ENCODE measurements around the gene MIER1.

The MIER1 gene

DNA sequence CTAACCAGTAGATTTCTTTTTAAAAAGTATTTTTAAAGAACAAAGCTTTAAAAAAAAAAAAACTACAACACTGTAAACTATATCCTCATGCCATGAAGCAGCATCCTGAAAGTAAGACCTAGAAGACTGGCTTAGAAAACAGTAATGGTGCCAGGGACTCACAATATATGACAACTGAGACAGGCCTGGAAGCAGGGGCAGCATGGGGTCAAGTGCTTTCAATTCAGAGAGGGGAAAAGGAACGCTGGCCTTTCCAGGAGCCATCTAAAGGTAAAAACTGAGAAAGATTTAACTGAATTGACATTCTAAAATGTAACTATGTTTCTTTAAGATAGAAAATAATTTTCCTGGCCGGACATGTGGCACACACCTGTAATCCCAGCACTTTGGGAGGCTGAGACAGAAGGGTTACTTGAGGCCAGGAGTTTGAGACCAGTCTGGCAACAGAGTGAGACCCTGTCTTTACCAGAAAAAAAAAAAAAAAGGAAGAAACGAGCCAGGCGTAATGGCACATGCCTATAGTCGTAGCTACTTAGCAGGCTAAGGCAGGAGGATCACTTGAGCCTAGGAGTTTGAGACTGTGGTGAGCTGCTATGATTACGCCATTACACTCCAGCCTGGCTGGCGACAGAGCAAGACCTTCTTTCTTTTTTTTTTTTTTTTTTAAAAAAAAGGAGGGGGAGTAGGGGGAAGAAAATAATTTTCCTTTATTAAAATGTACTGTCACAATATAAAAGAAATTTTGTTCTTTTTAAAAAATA lies 75.0 kb downstream of the MIER1 start:
- TF ChIP-seq ZNF274 (IDR thresholded peaks at IDR 0.05; ENCODE audit: low read depth, low read length): no peak
- H3K4me3 ChIP-seq (ENCODE audit: low read length): no peak overlapping the region

DNA sequence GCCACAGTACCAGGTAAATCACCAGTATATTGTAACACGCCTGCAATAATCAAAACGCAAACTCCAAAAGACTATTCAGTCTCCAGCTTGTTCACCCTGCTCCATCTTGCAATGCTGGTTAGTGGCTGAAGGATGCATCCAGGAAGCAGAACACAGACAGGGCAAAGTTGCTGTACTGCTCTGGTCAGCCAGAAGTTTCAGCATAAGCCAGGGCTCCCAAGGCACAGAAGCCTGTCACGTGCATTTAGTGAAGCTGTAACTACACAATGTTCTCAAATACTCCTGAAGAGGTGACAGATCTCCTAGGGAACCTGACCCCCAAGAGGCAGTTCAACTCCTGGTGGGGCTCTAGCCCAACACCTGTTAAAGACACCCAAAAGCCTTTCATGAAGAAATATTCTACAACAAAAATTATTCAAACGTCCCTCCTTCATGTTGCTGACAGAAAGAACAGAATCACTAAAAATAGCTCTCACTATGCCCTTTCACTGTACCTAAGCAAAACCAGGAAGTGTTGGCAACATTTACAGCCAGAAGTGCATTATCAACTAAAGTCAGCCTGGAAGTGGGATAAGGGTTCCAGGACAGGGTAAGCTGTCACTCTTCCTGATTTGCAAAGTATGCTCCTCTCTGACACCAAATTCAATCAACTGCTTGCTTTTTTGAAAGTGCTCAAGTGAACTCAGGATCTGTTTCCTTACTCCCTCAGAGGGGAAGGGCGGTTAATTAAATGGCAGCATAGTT lies 77.1 kb downstream of the MIER1 start:
- no peak for TF ChIP-seq ZNF274 (IDR thresholded peaks at IDR 0.05; ENCODE audit: low read depth, low read length)
- H3K4me3 ChIP-seq (ENCODE audit: low read length): no peak overlapping the region

DNA sequence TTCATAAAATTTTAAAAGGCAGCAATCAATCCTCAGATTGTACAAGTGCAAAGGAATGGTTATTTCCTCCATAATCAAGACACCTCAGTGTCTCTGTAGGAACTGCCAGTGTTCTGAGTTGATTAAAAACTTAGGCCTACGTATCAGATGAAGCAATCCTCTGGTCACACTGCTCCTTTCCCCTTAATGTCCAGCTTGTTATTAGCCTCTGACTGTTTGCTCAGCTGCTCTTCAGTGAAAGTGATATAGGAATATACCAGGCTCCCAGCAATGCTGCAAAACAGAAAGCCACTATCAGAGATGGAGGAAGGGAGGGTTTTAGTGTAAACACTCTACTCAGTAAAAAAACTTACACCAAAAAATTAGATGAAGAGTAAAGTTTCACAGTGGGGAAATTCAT lies 79.4 kb downstream of the MIER1 start:
- H3K4me3 ChIP-seq (ENCODE audit: low read length): no peak overlapping the region
- no peak for TF ChIP-seq ZNF274 (IDR thresholded peaks at IDR 0.05; ENCODE audit: low read depth, low read length)

DNA sequence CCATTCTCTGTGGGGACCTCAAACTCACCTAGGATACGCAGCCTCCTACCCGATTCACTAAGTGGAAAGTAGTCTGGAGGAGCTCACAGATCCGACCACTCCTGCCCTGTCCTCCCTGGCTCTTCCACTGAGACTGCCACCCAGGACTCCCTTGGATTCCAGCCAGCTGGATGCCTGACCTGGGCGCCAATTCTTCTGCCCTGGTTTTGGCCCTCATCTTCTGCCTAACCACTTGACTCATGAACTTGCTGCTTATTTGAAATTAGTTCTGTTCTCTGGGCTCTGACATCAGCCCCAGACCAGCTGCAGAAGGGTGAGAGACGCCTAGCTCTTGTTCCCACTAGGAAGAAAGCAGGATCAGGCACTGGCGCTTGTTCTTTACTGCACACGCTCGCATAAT lies 80.3 kb downstream of the MIER1 start:
- no peak for TF ChIP-seq ZNF274 (IDR thresholded peaks at IDR 0.05; ENCODE audit: low read depth, low read length)

DNA sequence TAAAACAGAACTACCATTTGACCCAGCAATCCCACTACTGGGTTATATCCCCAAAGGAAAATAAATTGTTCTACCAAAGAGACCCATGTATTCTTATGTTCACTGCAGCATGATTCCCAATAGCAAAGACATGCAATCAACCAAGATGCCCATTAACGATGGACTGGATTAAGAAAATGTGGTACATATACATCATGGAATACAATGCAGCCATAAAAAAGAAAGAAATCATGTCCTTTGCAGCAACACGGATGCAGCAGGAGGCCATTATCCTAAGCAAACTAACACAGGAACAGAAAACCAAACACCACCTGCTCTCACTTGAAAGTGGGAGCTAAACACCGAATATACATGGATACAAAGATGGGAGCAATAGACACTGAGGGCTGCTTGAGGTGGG lies 85.0 kb downstream of the MIER1 start:
- no peak for TF ChIP-seq ZNF274 (IDR thresholded peaks at IDR 0.05; ENCODE audit: low read depth, low read length)
- no peak overlapping the region for H3K4me3 ChIP-seq (ENCODE audit: low read length)

More for the DNA sequence above, 80.3 kb downstream of the MIER1 start:
- no peak overlapping the region for H3K4me3 ChIP-seq (ENCODE audit: low read length)

DNA sequence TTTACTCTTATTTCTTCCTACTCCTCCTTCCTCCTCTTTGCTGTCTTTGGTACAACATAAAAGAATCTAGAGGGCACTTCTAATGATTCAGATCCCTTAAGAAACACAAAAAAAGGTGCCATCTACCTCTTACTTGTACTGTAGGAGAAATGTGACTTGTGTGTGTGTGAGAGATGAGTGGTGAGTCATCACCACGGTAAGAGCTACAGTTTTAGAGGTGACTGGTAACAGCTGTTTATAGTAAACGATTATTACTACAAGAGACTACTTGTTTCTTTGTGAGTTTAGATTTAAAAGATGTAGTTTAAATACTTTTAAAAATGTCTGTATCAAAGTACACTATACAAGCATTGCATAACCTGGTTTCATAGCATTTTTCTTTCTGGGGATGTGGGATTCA lies 88.8 kb downstream of the MIER1 start:
- no peak for TF ChIP-seq ZNF274 (IDR thresholded peaks at IDR 0.05; ENCODE audit: low read depth, low read length)

DNA sequence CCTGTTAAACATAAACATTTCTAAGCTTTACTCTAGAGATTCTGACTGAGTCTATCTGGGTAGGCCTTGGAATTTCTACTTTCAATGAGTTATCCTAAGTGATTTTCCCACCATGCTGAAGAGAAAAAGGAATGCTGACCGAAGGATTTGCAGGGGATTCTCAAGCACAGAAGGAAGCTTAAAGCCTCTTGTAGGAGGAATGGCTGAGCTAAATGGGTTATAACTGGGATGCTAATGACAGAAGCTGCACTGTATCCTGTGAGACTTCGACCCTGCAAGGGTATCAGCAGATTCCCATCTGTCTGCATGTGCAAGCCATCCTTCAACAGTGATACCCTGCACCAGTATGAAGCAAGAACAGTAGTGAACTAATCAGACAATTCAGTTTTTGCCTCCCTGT lies 93.8 kb downstream of the MIER1 start:
- no peak overlapping the region for H3K4me3 ChIP-seq (ENCODE audit: low read length)
- TF ChIP-seq ZNF274 (IDR thresholded peaks at IDR 0.05; ENCODE audit: low read depth, low read length): no peak

More for the DNA sequence above, 88.8 kb downstream of the MIER1 start:
- H3K4me3 ChIP-seq (ENCODE audit: low read length): no peak overlapping the region

DNA sequence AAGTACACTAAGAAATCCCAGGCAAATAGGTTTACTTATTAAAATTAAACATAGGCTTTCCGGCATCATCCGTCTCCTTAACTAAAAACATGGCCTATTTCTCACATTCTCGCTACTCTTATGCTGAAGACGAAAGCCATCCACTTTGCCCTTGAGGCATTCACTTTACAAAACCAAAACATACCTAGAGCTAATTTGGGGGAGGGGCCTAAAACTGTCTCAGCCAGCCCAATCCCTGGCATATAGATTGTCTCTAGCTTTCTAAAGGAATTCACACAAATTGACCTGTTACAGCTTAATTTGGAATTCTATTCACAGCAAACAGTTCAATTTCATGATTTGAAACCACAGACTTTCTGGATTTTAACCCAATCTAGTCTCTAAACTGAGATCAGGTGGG lies 94.3 kb downstream of the MIER1 start:
- no peak for TF ChIP-seq ZNF274 (IDR thresholded peaks at IDR 0.05; ENCODE audit: low read depth, low read length)
- H3K4me3 ChIP-seq (ENCODE audit: low read length): no peak overlapping the region

DNA sequence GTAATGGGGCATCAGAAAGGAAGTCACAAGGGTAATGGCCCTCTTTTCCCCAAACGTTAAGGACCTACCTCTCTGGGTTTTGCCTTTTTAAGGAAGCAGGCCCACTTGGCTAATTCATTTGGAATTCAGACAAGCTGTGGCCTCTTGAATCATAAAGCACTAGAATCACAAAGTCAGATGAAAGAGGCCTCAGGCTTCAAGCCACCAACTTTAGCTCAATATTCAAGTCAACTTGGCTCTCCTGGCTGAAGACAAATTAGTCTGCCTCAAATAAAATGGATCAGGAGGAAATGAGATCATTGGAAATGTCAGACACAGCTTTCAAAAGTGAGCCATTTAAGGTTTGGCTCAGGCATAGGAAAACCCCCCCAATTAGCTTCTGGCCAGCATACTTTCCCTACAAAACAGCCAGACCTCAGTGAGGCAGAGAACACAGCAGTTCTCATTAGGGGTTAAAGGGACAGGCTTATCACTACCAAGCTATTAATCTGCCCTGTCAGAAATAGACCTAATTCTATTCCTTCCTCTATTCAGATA lies 94.9 kb downstream of the MIER1 start:
- TF ChIP-seq ZNF274 (IDR thresholded peaks at IDR 0.05; ENCODE audit: low read depth, low read length): no peak
- H3K4me3 ChIP-seq (ENCODE audit: low read length): no peak overlapping the region

DNA sequence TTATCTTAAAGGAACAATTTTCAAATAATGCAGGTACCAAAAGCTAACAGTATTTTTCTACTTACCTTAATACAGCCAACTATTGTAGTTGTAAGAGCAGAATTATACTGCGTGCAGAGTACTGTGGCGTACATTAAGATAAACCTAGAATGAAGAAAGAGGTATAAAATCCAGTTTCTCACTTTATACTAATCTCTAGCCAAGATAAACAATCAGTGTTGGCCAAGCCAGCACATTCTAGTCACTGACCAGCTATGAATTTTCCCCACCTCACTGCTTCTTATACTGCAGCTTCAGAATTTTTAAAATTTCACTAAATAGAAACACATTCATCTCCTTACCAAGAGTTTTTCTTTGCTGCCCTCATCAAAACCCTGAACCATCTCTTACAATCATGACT lies 95.5 kb downstream of the MIER1 start:
- TF ChIP-seq ZNF274 (IDR thresholded peaks at IDR 0.05; ENCODE audit: low read depth, low read length): no peak

DNA sequence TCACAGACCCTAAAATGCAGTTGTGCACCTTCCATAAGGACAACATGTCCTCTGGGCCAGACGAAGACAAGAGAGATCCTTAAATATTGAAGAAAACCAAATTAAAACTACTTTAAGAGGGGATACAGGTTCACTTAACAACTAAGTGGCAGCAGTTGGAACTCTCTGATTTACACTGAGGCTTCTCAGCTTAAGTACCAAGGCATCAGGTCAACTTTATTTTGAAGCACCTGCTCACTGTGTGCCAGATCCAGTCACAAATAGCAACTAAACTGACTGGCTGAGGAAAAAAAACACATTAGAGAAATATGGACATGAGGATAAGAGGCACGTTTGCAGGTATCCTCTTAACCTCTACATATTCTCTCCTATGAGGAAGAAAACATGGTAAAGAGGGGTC lies 96.0 kb downstream of the MIER1 start:
- TF ChIP-seq ZNF274 (IDR thresholded peaks at IDR 0.05; ENCODE audit: low read depth, low read length): no peak
- H3K4me3 ChIP-seq (ENCODE audit: low read length): no peak overlapping the region

More for the DNA sequence above, 95.5 kb downstream of the MIER1 start:
- no peak overlapping the region for H3K4me3 ChIP-seq (ENCODE audit: low read length)

DNA sequence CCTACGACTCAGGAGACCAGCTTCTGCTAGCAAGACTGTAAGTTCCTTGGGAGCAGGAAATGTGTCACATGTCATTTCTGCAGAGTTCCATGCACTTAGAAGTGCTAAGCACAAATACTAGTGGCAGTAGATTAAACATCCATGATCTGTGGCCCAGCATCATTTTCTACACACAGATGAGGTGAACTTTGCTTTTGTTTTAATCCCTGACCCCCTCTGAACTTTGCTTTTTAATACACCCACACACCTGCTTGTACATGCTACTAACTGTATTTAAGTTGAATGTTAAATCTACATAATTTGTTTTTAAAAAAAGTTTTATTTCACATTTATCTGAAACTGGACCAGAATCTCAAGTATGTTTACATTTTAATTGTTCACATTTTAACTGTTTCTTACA lies 104.7 kb downstream of the MIER1 start:
- TF ChIP-seq ZNF274 (IDR thresholded peaks at IDR 0.05; ENCODE audit: low read depth, low read length): no peak
- no peak overlapping the region for H3K4me3 ChIP-seq (ENCODE audit: low read length)

DNA sequence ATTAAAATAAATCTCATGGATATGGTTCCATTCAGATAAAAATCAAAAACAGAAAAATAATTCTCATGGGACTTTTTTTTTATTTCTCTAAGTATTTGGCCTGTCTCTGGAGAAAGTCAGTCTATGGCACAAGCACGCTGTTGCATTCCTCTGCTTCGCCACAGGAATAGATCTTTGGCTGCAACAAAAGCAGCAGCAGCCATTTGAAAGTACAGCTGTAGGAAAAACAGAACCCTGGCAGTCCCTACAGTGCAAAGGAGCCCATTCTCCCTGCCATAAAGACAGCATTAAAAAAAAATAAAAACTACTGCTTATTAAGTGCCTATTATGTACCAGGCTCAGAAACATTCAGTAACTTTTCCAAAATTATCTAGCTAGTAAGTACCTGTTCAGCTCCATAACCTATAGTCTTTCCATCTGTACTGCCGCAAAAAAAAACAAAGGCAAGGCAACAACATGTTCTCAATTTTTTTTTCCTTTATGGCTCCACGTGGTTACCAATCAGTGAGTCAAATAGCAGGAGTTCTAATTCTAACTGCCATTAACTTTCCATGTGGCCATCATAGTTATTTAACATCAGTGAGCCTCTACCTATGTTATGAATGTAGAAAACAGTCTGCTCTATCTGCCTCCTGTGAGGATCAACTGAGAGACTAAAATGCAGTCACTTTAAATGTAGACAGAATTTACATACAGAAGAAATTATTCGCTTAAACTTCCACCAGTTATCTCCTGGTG lies 106.5 kb downstream of the MIER1 start:
- TF ChIP-seq ZNF274 (IDR thresholded peaks at IDR 0.05; ENCODE audit: low read depth, low read length): no peak
- no peak overlapping the region for H3K4me3 ChIP-seq (ENCODE audit: low read length)

DNA sequence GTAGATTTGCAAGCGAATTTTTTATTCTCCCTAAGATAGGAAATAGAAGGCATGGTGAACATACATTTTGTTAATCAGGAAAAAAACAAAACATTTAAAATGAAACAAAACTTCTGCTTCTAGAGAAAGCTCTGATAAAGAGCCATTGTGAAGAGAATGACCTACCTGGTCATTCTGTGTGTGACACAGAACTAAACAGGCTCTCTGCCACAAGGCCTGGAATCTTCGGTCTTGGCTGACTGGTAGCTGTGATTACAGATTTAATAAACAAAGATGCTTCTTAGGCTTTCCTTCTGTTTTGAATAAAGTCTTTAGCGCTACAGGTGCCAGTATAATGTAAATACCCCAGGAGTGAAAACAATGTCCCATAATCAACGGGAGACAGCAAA lies 107.1 kb downstream of the MIER1 start:
- TF ChIP-seq ZNF274 (IDR thresholded peaks at IDR 0.05; ENCODE audit: low read depth, low read length): no peak
- H3K4me3 ChIP-seq (ENCODE audit: low read length): no peak overlapping the region

Data from GM08714 (cell line).